MM.1S (cell line): ENCODE data around the gene EVI5.
"Not testable (repeated sequence)": the region's sequence is repeated elsewhere in the genome, so short reads cannot be mapped to it uniquely, and the experiment has no call there.

Experiments
- CTCF ChIP-seq: fragments of 300-600 bp; sonication (generic); IDR thresholded peaks from 2 replicates; pipeline ENCODE4 v1.5.1; 2016; ENCODE audit warnings: antibody characterized with exemption, low read length, mixed read lengths
- EZH2 ChIP-seq: fragments of 300-600 bp; sonication (generic); optimal IDR thresholded peaks from 2 replicates; pipeline ENCODE3; 2017; ENCODE audit warnings: low read depth, mild to moderate bottlenecking, antibody characterized with exemption, low read length, mixed read lengths

- not testable (repeated sequence) for TF ChIP-seq EZH2, CTCF
These were observed 195.5 kb downstream of the EVI5 start for GRCh38 chr1:92589361-92589760.
